ENCODE measurements around the gene FSTL4. TPM values are rescaled to one million over a fixed set of nuclear protein-coding genes. Genes with fewer than 3 reads are reported as not detected.
"Not testable (repeated sequence)": the region's sequence is repeated elsewhere in the genome, so short reads cannot be mapped to it uniquely, and the experiment has no call there.

Gene FSTL4
- total RNA-seq, 1 experiment from 2014 or later, result 0.40 TPM

DNA sequence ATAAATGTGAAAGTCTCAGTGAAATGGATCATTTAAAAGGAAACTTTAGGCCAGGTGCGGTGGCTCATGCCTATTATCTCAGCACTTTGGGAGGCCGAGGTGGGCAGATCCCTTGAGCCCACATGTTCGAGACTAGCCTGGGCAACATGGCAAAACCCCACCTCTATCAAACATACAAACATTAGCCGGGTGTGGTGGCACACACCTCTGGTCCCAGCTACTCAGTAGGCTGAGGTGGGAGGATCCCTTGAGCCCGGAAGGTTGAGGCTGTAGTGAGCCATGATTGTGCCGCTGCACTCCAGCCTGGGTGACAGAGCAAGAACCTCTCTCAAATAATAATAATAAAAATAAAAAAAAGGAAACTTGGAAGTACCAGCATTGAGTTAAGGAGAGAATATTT, 384.4 kb downstream of the FSTL4 start:
- DNase-seq (ENCODE audit: low read depth), result no peak

DNA sequence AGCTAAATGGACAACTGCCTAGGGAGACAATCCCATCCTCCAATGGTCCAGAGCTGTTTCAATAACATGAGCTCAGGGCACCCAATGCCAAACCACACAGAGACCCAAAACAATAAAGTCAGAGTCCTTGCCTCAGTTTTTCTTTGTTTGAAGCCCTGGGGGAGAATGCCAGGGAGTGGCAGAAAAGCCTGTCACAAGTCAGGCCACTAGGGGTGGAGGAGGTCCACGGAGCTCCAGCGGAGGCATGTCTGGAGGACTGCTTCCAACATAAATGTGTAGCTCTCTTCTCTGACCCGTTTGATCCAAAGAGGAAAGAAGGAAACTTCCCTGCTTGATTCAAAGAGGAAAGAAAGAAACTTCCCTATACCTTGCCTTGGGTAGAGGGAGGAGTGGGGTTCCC, 385.3 kb downstream of the FSTL4 start:
- DNase-seq (ENCODE audit: low read depth), result no peak

DNA sequence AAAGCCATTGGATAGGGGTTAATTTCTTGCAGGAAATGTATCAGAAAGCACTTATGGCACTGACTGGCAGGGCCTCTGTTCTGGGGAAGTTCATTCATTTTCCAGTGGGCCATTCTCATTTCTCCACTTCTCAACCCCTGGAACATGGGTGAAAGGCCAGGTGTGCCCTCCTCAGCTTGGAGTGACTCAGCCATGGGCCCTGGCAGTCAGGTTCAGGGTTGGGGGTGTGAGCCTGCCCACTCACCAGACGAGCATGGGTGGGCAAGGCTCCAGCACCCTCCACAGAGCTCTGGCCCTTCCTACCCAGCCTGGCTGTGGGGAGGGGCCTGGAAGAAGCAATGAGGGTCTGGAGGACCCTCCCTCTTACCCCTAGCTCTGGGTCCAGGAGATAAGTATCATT, 386.2 kb downstream of the FSTL4 start:
- no peak for DNase-seq (ENCODE audit: low read depth)

DNA sequence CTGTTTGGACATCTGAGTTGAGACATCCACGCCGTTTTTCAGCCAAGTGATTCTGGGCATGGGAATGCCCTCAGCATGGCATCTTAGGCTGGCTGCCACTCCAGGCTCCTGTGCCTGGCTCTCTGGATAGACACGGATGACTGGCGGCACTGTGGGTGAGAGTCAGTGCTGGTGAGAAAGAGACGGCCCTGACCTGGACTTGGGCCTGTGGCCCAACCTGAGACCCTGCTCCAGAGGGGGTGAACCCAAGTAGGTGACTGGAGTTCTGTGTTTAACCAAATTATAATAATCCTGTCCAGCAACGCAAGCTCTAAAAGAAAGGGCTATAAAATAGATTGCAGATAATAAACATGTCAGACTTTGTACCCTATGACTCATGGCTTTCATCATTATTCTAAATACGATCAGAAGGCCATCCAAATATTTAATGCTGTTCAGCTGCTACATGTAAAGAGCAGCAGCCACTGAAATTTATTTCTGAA, 386.6 kb downstream of the FSTL4 start:
- no peak for DNase-seq (ENCODE audit: low read depth)

DNA sequence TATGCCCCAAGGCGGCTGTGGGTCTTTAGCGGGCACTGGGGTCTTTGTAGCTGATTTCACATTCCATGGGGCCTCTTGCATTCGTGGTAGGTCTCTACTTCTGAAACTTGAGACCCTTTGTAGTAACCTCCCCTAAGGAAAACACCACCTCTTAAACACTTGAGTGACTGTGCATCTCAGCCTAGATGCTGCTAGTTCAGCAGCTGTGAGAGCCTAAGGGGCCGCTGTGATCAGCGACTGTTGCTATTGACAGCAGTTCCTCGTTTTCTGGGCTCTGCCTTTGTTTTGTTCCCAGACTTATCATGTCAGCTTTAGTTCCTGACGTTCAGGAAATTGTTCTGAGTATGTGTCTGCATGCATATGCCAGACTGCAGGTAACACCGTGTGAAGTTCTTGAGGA, 389.4 kb downstream of the FSTL4 start:
- DNase-seq (ENCODE audit: low read depth), result no peak

DNA sequence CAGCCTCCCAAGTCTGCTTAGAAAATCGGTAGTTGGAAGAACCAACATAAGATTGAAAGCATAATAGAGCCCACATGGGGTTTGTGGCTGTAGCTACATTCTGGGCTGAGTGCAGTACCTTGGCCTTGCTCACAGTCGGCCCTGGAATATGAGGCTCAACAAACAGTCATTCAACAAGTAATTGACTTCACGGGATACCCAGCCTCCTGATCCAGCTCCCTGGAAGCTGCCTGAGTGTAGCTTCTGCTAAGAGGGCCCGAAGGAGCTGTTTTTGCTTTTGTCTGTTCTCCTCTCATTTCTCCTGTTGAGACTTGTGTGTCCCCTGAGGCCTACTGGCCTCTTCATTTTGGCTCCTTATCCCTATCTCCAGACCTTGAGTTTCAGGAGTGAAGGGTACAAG, 389.8 kb downstream of the FSTL4 start:
- DNase-seq (ENCODE audit: low read depth), result no peak

DNA sequence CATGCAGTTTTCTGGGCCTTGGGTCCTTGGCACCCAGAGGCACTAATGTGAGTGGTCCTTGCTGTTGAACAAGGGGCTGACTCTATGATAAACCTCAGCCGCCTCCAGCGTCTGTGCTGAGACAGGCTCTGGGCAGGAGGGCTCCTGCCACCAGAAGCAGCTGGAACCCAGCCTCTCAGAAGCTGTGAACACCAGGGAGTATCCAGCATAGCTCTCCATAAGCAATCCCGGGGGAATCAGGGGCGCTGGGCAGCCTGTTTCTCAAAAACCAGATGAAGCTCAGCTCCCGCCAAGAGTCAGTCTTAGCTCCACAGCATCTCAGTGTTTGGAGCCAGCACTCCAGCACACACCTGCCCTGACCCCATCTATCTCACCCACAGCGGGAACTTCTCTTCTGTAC, 390.3 kb downstream of the FSTL4 start:
- no peak for DNase-seq (ENCODE audit: low read depth)

DNA sequence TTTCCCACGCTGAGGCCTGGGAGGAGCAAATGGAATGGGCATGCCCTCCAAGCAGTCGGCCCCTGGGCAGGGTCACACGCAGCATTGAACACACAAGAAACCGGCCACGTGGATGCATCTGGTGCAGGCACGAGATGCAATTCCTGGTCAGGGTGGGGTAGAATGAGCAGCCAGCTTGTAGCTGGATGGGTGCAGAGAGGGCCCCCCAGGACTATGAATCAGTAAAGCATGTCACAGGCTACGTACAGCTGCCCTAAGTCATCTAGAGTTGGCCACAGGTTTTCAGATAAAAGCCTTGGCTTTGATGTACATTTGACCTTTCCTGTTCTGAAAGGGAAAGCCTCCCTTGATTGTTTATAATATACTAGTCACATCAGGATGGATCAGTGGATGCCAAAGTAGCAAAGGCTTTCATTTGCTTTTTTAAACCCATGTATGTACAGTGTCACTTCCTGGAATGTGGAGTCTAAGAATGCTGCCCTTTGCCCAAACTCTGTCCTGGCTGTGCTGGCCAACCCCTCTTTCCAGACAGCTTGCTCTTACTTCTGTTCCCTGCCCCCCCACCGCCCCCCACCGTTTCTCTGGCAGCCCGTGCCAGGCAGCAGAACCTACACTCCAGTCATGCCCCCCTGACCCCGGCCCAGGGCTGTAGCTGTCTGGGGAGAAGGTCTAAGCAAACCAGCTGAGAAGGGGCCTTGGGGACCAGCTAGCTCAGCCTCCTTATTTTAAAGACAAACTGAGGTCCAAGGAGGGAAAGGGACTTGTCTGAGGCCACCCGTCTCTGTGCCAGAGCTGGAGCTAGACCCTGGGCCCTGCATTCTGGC, 391.3 kb downstream of the FSTL4 start:
- no peak for DNase-seq (ENCODE audit: low read depth)

DNA sequence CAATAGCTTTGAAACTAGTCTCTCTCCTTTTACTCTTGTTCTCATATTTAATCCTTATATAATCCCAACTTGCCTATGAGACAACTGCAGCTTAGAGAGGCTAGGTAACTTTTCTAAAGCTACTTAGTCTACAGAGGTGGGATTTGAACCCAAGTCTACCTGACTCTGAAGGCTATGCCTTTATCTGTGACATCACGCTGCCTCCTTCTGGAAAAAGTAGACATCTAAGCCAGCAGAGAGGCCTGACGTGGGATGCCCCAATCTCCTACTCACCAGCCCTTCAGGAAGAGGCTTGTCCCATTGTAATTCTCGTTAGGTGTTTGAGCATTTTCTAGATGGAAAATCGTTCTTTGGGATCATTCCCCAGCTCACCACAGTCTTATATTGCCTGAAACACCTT, 393.0 kb downstream of the FSTL4 start:
- no peak for DNase-seq (ENCODE audit: low read depth)

DNA sequence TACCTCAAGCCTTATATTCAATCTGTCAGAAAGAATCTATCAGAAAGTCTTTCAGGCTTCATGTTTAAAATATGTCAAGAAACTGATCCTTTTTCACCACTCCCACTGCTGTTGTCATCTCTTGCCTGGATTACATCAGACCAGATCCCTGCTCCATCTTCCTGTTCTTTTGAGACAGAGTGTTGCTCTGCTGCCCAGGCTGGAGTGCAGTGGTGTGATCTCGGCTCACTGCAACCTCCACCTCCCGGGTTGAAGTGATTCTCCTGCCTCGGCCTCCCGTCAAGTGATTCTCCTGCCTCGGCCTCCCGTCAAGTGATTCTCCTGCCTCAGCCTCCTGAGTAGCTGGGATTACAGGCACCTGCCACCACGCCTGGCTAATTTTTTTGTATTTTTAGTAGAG, 396.2 kb downstream of the FSTL4 start:
- not testable (repeated sequence) for DNase-seq (ENCODE audit: low read depth)

DNA sequence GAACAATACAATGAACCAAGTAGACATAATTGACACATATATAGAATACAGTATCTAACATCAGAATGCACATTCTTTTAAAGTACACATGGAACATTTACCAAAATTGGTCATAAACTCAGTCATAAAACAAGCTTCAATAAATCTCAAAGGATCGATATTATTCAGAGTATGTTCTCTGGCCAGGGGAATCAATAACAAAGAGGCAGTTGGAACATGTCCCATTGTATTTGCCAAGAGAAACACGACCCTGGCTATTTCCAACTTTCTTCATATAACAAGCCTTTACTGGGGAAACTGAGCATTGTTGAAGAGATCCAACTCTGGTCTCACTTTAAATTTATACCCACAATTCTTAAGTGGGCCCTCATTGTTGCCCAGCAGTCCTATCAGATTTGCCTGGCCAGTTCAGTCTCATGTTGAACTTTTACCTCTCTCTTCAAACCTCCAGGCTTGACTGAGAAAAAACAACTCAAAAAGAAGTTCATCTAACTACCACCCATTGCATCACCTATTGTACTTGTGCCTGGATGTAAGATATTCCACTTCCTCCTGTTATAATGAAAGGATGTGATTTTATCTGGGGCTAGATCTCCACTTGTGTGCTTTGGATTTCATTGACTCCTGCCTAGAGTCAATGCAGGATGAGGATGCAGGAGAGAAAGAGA, 398.1 kb downstream of the FSTL4 start:
- DNase-seq (ENCODE audit: low read depth), result no peak

DNA sequence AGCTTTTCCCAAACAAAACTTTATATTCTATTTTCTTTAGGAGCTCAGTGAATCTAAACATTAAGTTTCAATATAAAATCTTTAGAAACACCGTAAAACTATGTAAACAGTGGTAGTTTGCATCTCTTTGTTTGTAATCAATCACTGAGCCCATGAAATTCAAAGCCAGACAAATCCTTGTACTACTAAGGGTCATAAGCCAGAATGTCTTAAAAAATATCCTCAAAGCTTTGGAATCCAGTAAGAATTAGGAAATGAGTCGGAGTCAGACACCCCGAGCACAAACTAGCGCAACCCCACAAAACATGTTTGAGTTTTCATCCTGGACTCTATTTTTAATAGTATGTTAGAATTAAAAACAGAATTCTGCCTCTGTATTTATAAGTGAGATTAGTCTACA, 406.7 kb downstream of the FSTL4 start:
- DNase-seq (ENCODE audit: low read depth), result no peak

DNA sequence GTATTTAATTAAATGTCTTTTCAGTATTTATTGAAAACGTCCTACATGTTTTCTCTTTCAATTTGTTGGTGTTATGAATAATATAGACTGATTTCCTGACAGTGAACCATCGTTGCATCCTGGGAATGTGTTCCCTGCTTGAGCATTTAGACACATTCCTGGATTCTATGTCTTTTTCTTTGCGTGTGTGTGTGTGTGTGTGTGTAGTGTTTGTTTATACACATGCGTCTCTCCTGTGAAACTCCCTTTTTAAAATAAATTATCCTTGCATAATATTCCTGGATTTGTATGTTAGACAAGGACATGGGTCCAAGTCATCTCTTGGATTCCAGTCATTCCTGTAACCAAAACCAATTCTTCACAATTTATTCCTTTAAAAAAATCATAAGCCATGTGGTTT, 407.1 kb downstream of the FSTL4 start:
- DNase-seq (ENCODE audit: low read depth), result no peak

DNA sequence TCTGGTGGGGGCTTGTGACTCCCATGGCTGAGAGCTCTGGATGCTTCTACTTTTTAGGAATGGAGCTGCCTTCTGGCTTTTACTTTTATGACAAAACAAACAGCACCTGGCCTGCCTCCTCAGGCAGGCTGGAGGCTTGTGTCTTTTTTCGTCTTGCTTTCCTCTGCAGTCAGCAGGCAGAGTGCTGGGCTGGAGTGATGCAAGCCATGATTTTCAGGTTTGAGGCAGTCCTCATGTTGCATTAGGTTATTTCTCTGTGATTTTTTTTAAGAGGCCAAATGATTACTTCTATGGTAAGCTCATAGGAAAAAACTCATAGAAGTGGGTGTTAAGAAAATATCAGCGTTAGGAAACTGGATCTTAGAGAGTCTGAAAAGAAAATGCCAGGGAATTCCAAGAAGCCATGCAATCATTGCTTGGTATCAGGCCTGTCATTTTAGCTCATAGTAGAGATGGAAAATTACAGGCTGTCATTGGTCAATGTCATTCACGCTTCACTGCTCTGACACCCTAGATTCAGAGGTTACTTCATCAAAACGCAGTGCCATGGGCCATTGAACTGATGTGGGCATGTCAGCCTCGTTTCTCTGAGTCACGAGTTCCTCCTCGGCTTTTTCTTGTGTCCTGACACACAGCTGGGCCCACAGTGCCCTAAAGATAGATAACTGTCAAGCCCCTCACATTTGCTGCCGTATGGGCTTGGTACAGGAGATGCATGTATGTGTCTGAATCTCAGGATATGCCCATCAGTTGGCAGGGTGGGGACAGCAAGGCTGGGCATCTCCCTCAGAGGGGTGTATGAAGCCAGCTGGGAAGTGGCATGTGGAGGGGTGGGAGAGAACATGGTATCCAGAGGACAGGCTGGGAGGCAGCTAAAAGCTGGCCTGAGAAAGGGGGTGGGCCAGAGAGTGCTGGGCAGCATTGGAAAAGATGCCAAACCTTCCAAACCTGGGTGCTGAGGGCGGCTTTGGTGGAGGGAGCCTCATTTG, 408.7 kb downstream of the FSTL4 start:
- no peak for DNase-seq (ENCODE audit: low read depth)

DNA sequence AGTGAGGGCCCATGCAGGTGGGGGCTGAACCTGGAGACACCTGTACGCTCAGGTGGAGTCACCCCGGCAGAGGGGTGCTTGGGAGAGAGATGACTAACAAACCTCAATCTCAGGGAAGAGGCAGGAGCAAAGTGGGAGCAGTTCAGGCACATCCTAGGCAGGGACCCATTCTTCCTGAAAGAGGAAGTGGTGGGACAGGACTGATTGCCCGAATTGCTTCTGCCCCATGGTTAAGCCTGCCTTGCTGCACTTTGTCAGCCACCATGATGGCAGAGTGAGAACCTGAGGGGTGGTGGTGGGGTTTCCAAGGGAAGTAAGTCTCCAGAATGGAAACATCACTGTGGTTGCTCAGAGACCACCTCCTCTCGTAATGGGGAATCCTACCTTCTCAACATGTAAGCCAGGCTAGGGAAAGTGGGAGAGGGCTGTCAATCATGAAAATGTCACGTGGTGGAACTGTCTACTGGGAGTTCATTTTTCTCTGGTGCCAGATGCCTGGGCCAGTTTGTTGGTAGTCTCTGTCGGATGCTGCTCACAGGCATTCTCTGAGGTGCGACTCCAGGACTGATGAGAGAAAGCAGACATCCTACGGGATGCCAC, 410.2 kb downstream of the FSTL4 start:
- no peak for DNase-seq (ENCODE audit: low read depth)

DNA sequence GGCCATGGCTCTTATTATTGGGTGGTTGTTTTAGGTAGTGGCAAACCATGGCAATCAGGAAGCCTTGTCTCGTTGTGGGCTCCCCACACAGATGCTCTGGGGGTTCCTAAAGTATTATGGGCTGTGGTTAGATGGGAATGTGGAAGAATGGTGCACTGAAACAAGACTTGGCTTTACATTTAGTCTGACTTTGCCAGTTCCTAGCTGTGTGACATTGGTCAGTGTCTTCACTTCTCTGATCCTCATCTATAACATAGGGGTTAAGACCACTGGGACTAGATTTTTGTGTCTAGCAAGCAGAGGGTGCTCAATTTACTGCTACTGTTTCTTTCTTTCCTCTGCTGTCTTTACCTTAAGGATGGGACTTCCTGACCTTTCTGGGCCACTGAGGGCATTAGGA, 411.0 kb downstream of the FSTL4 start:
- no peak for DNase-seq (ENCODE audit: low read depth)

DNA sequence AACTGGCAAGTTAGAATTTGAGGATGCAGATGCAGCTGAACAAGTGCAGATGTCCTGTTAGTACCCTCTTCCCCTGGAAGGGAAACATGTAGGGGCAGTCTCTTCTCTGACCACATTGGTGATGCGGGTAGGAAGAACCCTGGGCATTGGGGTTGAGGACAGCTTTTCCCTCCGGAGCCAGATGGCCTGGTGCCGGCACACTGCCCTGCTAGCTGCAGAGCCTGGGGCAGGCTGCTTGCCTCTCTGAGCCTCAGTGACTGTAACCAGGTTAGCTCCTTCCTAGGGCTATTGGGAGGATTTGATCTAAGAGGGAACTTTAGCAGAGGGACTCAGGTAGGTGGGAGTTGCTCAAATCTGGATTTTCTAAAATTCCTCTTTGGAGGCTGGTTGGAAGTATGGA, 412.1 kb downstream of the FSTL4 start:
- no peak for DNase-seq (ENCODE audit: low read depth)

DNA sequence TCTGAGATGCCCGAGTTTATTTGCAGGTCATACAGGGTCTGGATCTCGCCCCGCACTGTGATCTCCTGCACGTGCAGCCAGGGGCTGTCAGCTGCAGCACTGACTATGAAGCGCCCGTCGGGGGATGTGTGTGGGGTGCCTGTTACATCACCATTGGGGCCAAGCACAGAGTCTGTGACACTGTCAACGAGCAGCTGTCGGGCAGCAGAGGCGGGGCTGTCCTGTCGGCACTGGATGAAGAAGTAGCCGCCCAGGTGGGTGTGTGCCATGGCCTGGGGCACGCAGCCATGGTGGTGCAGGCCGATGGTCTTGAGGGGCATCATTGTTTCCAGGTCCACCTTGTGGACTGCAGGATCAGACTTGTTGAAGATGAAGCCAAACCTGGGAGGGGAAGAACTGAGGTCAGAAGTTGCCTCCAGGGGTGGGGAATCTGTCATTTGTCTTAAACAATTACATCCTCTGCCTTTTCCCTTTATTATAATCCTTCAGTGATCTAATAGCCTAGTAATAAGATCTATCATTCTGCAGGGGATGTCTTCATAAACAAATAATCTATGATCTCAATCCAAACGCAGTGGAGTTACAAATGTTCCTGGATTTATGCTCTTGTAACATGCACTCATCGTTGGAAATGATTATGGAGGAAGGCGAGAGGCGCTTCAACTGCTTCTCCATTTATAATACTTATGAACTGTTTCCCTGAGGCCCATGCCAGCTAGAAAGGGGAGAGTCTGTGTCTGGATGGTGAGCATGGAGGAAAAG, 412.7 kb downstream of the FSTL4 start:
- no peak for DNase-seq (ENCODE audit: low read depth)

DNA sequence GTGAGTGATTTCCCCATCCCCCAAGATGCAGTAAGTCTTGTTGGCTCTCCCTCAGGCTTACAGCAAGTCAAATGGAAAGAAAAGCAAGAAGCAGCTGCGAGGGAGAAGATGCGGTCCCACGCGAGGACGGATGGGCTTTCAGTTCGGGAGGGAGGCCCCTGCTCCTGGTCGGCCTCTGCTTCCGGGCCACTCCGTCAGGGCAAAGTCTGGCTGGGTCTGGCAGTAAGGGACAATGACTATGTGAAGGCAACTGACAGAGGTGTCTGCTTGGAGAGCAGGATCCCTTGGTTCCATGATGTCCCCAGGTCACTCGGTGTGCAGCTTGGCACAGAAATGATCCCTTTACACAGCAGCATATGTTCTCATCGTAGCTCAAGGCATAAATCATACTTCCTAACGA, 413.8 kb downstream of the FSTL4 start:
- no peak for DNase-seq (ENCODE audit: low read depth)

DNA sequence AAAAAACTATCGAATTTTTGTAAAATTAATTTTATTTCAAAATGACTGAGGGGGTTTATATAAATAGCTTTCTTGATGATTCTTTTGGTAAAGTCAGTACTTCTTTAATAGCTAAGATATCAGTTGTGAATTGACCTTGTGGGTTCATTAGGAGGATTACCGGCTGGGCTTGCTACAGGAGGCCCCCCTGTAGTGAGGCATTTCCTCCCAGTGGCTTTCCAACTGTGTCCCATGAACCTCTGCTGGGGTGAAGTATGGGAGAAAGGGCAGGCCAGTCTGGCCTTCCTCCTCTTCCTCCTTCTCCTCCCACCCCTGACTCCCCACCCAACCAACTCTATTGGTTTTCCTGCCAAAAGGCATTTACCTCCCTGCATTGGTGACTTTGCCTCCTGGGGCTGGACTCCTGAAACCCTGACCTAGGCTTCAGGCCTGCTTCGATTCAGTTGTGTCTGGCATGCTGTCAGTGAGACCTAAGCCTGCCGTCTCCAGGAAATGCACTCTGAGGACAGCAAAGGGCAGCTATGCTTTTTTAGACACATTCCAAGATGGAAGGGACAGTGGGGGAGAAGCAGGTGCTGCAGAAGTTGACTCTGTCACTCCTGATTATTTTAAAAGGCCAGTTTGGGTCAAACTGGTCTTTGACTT, 415.8 kb downstream of the FSTL4 start:
- no peak for DNase-seq (ENCODE audit: low read depth)

Measured in LHCN-M2 (cell line).